Pancreas (tissue), 10 donors: ENCODE data around the gene FOXF1. TPM values are rescaled to one million over a fixed set of nuclear protein-coding genes. Genes with fewer than 3 reads are reported as not detected.

Experiments used
- ATAC-seq, 4 donors: fragments of 200-7000 bp; cut with Tn5 transposase; one replicate each; pipeline versions ENCODE4 v1.8.0 to v1.9.1; 2020; ENCODE audit warnings: mild to moderate bottlenecking in 4 of 4, moderate library complexity in 4 of 4
- DNase-seq, 6 donors: peaks; one replicate each; pipeline ENCODE4 v3.0.0-alpha.2; 2020
- FAIRE-seq: peaks from 2 replicates; lab custom pipeline; 2012; peaks lifted over from hg19 to GRCh38; lab: Jason Lieb, UNC
- H3K27ac ChIP-seq, 4 donors: fragments of 200-600 bp; sonication (generic); 1 replicate in 3 of 4; 2 replicates in 1 of 4; pipeline versions ENCODE4 v1.5.0 to v1.8.0; 2020
- H3K27me3 ChIP-seq, 4 donors: fragments of 200-600 bp; one replicate each; pipeline ENCODE4 v1.8.0; 2021
- H3K36me3 ChIP-seq, 3 donors: fragments of 200-600 bp; sonication (generic) in 1 of 3; one replicate each; pipeline versions ENCODE4 v1.5.0 to v1.8.0; 2020 to 2021
- H3K4me1 ChIP-seq, 3 donors: fragments of 200-600 bp; one replicate each; pipeline ENCODE4 v1.8.0; 2021
- H3K4me3 ChIP-seq, 4 donors: fragments of 200-600 bp; sonication (generic) in 2 of 4; one replicate each; pipeline versions ENCODE4 v1.5.0 to v1.8.0; 2020 to 2021
- H3K9me3 ChIP-seq, 4 donors: fragments of 200-600 bp; one replicate each; pipeline ENCODE4 v1.8.0; 2021
- WGBS, 2 donors: extraction: QIAGEN DNeasy Blood & Tissue Kit; methylation state at CpG; one replicate each; pipeline ENCODE4 v1.1.7; 2013; 5-methylcytosine and 5-hydroxymethylcytosine counted together
- intact Hi-C, 3 donors: fragments of 100-400 bp; cut with DNase I; formaldehyde crosslinking; loops; one replicate each; pipeline versions ENCODE4 v1.11.1 to v1.14.2; 2022
- polyA plus RNA-seq, 2 donors: library from polyadenylated mRNA; stranded (reverse); fragments of 200-250 nt; gene quantifications; one replicate each; pipeline ENCODE4 v1.2.3, GENCODE V29; 2013
- total RNA-seq, 6 donors: library from RNA; stranded (reverse); fragmentation: NEBNext Ultra II Directional in 4 of 6; extraction: Animal tissue kit (Norgen Biotek cat#: 25700) in 4 of 6; gene quantifications; one replicate each; pipeline versions ENCODE4 v1.2.1 to v1.2.4, GENCODE V29; 2021 to 2023
- TF ChIP-seq, protein P1 (sequence below), 4 donors: fragments of 200-600 bp; sonication (generic) in 3 of 4; IDR thresholded peaks; one replicate each; pipeline versions ENCODE4 v1.5.0 to v1.8.0; 2021; ENCODE audit warnings: antibody characterized with exemption in 4 of 4
- donor health status: healthy with polysubstance abuse.
- donor health status: DM: no; HTN: no; CAD: no; lungs with moderate emphysema.
- donor health status: DM: no; HTN: no; CAD: no.
- donor health status: control.
- donor health status: control.
- donor health status: Bipolar disorder and iron deficiency.
- donor health status: DM: yes; HTN: yes; CAD: no.
- donor health status: DM: no; HTN: no; CAD: no.
- donor health status: DM: no; HTN: no; CAD: no.
- donor health status: DM: yes; HTN: yes; CAD: no.

Gene FOXF1
- total and polyA plus RNA-seq, 8 donors, result 0.16 to 1.2 (median 0.52) TPM

GRCh38 chr16:86547286-86547685, 37.0 kb downstream of the FOXF1 start:
- Histone ChIP-seq H3K4me3 (no peak overlapping the region), H3K27me3 (no peaks in the 10 kb centered on the region), H3K4me1 (no peaks in the 10 kb centered on the region), H3K9me3 (no peaks in the 10 kb centered on the region), H3K27ac (no peak overlapping the region), H3K36me3 (peaks cover 0 to 27% (median 3%) of the 10 kb centered on the region in 3 donors)
- DNase-seq (no peak), FAIRE-seq (no peak), ATAC-seq (no peak)
- 95 to 97% methylated on average over 11 of the region's 11 CpGs for WGBS, 2 donors
- intact Hi-C loops, result no loop called here
- TF ChIP-seq, protein P1, sequence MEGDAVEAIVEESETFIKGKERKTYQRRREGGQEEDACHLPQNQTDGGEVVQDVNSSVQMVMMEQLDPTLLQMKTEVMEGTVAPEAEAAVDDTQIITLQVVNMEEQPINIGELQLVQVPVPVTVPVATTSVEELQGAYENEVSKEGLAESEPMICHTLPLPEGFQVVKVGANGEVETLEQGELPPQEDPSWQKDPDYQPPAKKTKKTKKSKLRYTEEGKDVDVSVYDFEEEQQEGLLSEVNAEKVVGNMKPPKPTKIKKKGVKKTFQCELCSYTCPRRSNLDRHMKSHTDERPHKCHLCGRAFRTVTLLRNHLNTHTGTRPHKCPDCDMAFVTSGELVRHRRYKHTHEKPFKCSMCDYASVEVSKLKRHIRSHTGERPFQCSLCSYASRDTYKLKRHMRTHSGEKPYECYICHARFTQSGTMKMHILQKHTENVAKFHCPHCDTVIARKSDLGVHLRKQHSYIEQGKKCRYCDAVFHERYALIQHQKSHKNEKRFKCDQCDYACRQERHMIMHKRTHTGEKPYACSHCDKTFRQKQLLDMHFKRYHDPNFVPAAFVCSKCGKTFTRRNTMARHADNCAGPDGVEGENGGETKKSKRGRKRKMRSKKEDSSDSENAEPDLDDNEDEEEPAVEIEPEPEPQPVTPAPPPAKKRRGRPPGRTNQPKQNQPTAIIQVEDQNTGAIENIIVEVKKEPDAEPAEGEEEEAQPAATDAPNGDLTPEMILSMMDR (IDR thresholded peaks at IDR 0.05), result no peak

- TF ChIP-seq, protein P1 (IDR thresholded peaks at IDR 0.05), result no peak
- Histone ChIP-seq H3K4me1 (peaks cover 0 to 1% (median 0%) of the 10 kb centered on the region in 3 donors), H3K36me3 (peaks cover 0 to 27% (median 0%) of the 10 kb centered on the region in 3 donors), H3K27ac (no peak overlapping the region), H3K27me3 (no peaks in the 10 kb centered on the region), H3K4me3 (no peak overlapping the region), H3K9me3 (no peaks in the 10 kb centered on the region)
- 79 to 81% methylated on average over 8 of the region's 8 CpGs for WGBS, 2 donors
- ATAC-seq, result no peak
- intact Hi-C loops, result no loop called here
- DNase-seq, result no peak
- FAIRE-seq, result no peak
Observed at GRCh38 chr16:86549076-86549892, 39.0 kb downstream of the FOXF1 start.

- TF ChIP-seq, protein P1 (IDR thresholded peaks at IDR 0.05), result no peak
- H3K36me3 ChIP-seq, result peaks cover 0 to 27% (median 0%) of the 10 kb centered on the region in 3 donors
- H3K27me3 ChIP-seq, result no peaks in the 10 kb centered on the region
- H3K9me3 ChIP-seq, result no peaks in the 10 kb centered on the region
- 97 to 98% methylated on average over 7 of the region's 7 CpGs for WGBS, 2 donors
- intact Hi-C loops, result no loop called here
- H3K27ac ChIP-seq, result no peak overlapping the region
- H3K4me1 ChIP-seq, result peaks cover 0 to 3% (median 0%) of the 10 kb centered on the region in 3 donors
- FAIRE-seq (no peak), ATAC-seq (no peak), DNase-seq (no peak)
- H3K4me3 ChIP-seq, result no peak overlapping the region
Observed at GRCh38 chr16:86549893-86550190, 39.5 kb downstream of the FOXF1 start.

DNA sequence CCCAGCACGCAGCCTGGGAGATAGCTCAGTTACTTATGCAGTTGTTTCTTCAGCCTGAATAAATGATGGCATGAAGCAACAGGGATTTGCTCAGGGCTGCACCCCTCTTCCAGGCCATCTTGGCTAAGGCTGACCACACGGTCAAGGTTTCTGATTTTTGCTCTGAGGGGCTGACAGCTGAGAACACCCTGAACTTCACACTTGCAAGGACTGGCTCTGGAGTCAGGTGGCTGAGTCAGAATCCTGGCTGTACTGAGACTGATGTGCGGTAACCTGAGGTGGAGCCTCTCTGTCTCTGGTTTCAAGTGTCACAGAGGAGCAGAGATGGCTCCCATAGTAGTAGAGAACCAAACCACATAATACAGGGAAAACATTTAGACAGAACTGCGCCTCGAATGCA, 40.0 kb downstream of the FOXF1 start:
- Histone ChIP-seq H3K27me3 (no peaks in the 10 kb centered on the region), H3K4me1 (peaks cover 0 to 3% (median 0%) of the 10 kb centered on the region in 3 donors), H3K36me3 (peaks cover 0 to 27% (median 0%) of the 10 kb centered on the region in 3 donors), H3K9me3 (no peaks in the 10 kb centered on the region), H3K4me3 (no peak overlapping the region), H3K27ac (no peak overlapping the region)
- FAIRE-seq, result no peak
- TF ChIP-seq, protein P1 (IDR thresholded peaks at IDR 0.05), result no peak
- intact Hi-C loops, result no loop called here
- DNase-seq, result no peak
- no peak for ATAC-seq
- 90% methylated on average over 5 of the region's 5 CpGs for WGBS, 2 donors

DNA sequence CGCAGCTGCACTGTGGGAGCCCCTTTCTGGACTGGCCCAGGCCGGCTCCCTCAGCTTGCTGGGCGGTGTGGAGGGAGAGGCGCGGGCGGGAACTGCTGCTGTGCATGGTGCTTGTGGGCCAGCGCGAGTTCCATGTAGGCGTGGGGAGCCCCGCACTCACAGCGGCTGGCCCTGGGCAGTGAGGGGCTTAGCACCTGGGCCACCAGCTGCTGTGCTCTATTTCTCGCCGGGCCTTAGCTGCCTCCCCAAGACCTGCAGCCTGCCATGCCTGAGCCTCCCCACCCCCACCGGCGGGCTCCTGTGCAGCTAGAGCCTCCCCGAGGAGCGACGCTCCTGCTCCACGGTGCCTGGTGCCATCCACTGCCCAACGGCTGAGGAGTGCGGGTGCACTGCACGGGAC, 43.0 kb downstream of the FOXF1 start:
- ATAC-seq (no peak), DNase-seq (no peak), FAIRE-seq (no peak)
- no peak overlapping the region for H3K27ac ChIP-seq
- peaks cover 0 to 5% (median 3%) of the 10 kb centered on the region in 3 donors for H3K4me1 ChIP-seq
- H3K4me3 ChIP-seq, result no peak overlapping the region
- TF ChIP-seq, protein P1 (IDR thresholded peaks at IDR 0.05), result no peak
- 92 to 95% methylated on average over 22 of the region's 22 CpGs for WGBS, 2 donors
- H3K27me3 ChIP-seq, result peaks cover 0 to under 1% (median 0%) of the 10 kb centered on the region in 4 donors
- intact Hi-C loops, result no loop called here
- no peaks in the 10 kb centered on the region for H3K9me3 ChIP-seq
- peaks cover 0 to 6% (median 0%) of the 10 kb centered on the region in 3 donors for H3K36me3 ChIP-seq
